GM12801 (cell line): ENCODE data around the gene C22orf39.

Experiments
- CTCF ChIP-seq: IDR thresholded peaks from one replicate; pipeline ENCODE4 v1.5.1; 2011; ENCODE audit warnings: control low read depth; ENCODE audit not compliant: insufficient read length; ENCODE audit errors: extremely low read depth

Gene C22orf39

GRCh38 chr22:19393704-19394103 lies 53.8 kb downstream of the C22orf39 start:
- TF ChIP-seq CTCF, result no peak
